Cardiac fibroblast (primary cell): ENCODE results near the gene CACNA1H.

Experiments
- DNase-seq, 2 donors: peaks; one replicate each; pipeline versions ENCODE4 v3.0.0 to v3.0.0-alpha.2; 2010; ENCODE audit warnings: low read depth in 2 of 2
- H3K4me3 ChIP-seq, 2 donors: replicated peaks in 1 of 2; 1 replicate in 1 of 2; 2 replicates in 1 of 2; pipeline ENCODE4 v1.5.1; 2011; ENCODE audit warnings: low read depth in 2 of 2, low read length in 2 of 2, mild to moderate bottlenecking in 2 of 2, moderate library complexity in 1 of 2
- CTCF ChIP-seq: IDR thresholded peaks from one replicate; pipeline ENCODE4 v1.5.1; 2011; ENCODE audit warnings: low read depth, mild to moderate bottlenecking, low read length, inconsistent platforms

The CACNA1H gene

GRCh38 chr16:1171854-1172428, 19.0 kb downstream of the CACNA1H start:
- H3K4me3 ChIP-seq = no peak overlapping the region
- DNase-seq = no peak
- no peak for TF ChIP-seq CTCF

- TF ChIP-seq CTCF = no peak
- DNase-seq = no peak
- no peak overlapping the region for H3K4me3 ChIP-seq
These were observed 19.7 kb downstream of the CACNA1H start for GRCh38 chr16:1172651-1173050.

GRCh38 chr16:1173788-1174451, 21.0 kb downstream of the CACNA1H start:
- DNase-seq = no peak
- H3K4me3 ChIP-seq = no peak overlapping the region
- no peak for TF ChIP-seq CTCF

GRCh38 chr16:1174477-1175357, 21.8 kb downstream of the CACNA1H start:
- no peak for TF ChIP-seq CTCF
- no peak for DNase-seq
- no peak overlapping the region for H3K4me3 ChIP-seq

GRCh38 chr16:1175566-1176279, 22.8 kb downstream of the CACNA1H start:
- DNase-seq = no peak
- TF ChIP-seq CTCF = no peak
- no peak overlapping the region for H3K4me3 ChIP-seq

DNA sequence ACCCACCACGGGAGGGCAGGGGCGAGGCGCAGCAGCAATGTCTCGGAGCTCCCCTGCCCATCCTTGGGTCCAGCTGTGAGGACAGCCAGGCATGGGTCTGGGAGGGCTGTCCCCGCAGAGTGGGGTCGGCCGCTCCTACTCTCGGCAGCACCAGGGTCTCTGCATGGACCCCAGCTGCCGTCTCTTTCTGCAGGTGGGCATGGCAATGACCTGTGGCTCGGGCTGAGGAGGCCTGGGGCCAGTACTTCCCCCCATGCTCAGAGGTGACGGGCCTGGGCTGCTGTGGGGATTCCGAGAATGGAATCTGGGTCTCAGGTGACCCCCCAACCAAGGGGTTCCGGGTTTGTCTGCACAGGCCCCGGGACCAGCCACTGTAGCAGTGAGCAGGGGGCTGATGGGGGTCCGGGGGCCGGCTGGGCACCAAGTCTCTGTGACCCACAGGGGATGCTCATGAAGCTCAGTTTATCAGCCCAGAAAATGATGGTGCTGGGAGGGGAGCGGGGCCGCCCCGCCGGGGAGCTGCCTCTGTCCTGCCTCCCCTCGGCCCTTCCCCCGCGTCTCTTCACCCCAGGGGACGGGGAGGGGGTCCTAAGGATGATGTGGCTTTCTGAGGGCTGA, 23.5 kb downstream of the CACNA1H start:
- no peak for DNase-seq
- no peak for TF ChIP-seq CTCF

More for the DNA sequence above, 23.5 kb downstream of the CACNA1H start:
- no peak overlapping the region for H3K4me3 ChIP-seq
